Endothelial cell (in vitro differentiated cells): Measurements from ENCODE around the gene SLC25A20. TPM values are rescaled to one million over a fixed set of nuclear protein-coding genes. Genes with fewer than 3 reads are reported as not detected.
"Not testable (repeated sequence)": the region's sequence is repeated elsewhere in the genome, so short reads cannot be mapped to it uniquely, and the experiment has no call there.

Source experiments
- DNase-seq: peaks from one replicate; pipeline ENCODE4 v3.0.0; 2021; ENCODE audit warnings: low spot score
- H3K27ac Mint-ChIP-seq: one replicate; pipeline ENCODE4 v1.8.0; 2021; ENCODE audit warnings: mixed read lengths, inconsistent platforms; ENCODE audit not compliant: unreplicated experiment
- H3K27me3 Mint-ChIP-seq: one replicate; pipeline ENCODE4 v1.8.0; 2021; ENCODE audit warnings: mild to moderate bottlenecking, moderate library complexity, mixed read lengths, inconsistent platforms; ENCODE audit not compliant: unreplicated experiment
- H3K36me3 Mint-ChIP-seq: one replicate; pipeline ENCODE4 v1.8.0; 2021; ENCODE audit warnings: mild to moderate bottlenecking, low read depth, mixed read lengths, inconsistent platforms; ENCODE audit not compliant: unreplicated experiment
- H3K4me1 Mint-ChIP-seq: one replicate; pipeline ENCODE4 v1.8.0; 2021; ENCODE audit warnings: mild to moderate bottlenecking, mixed read lengths, inconsistent platforms; ENCODE audit not compliant: unreplicated experiment
- H3K4me3 Mint-ChIP-seq: one replicate; pipeline ENCODE4 v1.8.0; 2021; ENCODE audit warnings: mild to moderate bottlenecking, mixed read lengths, inconsistent platforms; ENCODE audit not compliant: unreplicated experiment
- H3K9me3 Mint-ChIP-seq: one replicate; pipeline ENCODE4 v1.8.0; 2021; ENCODE audit warnings: mixed read lengths, inconsistent platforms; ENCODE audit not compliant: unreplicated experiment
- total RNA-seq: library from RNA; stranded (reverse); fragmentation: NEBNext Ultra II Directional; extraction: Animal tissue kit (Norgen Biotek cat#: 25700); gene quantifications from one replicate; pipeline ENCODE4 v1.2.1, GENCODE V29; 2021; ENCODE audit not compliant: unreplicated experiment
- TF ChIP-seq, protein P1 (sequence below): fragments of 200-600 bp; sonication (generic); IDR thresholded peaks from one replicate; pipeline ENCODE4 v1.5.0; 2021; ENCODE audit warnings: antibody characterized with exemption; ENCODE audit not compliant: unreplicated experiment

The SLC25A20 gene
- total RNA-seq, 1 donor from 2014 or later, result 3.6 TPM

DNA sequence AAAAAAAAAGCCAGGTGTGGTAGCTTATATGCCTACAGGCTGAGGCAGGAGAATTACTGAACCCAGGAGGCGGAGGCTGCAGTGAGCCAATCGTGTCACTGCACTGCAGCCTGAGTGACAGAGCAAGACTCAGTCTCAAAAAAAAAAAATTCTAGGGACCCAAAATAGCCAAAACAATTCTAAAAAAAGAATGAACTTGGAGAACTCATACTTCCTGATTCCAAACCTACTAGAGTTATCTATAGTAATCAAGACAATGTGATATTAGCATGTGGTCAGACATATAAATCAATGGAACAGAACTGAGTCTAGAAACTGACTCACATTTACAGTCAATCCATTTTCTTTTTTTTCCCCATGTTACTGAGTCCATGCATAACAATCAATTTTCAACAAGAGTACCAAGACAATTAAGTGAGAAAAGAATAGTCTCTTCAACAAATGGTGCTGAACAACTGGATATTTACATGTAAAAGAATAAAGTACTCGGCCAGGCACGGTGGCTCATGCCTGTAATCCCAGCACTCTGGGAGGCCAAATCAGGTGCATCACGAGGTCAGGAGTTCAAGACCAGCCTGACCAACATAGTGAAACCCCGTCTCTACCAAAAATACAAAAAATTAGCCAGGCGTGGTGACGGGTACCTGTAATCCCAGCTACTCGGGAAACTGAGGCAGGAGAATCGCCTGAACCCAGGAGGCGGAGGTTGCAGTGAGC lies 62.9 kb downstream of the SLC25A20 start:
- no peak overlapping the region for H3K4me3 Mint-ChIP-seq
- H3K4me1 Mint-ChIP-seq, result no peaks in the 10 kb centered on the region
- no peak for DNase-seq
- H3K27me3 Mint-ChIP-seq, result no peaks in the 10 kb centered on the region
- no peaks in the 10 kb centered on the region for H3K9me3 Mint-ChIP-seq
- no peak overlapping the region for H3K27ac Mint-ChIP-seq
- no peaks in the 10 kb centered on the region for H3K36me3 Mint-ChIP-seq
- TF ChIP-seq, protein P1, sequence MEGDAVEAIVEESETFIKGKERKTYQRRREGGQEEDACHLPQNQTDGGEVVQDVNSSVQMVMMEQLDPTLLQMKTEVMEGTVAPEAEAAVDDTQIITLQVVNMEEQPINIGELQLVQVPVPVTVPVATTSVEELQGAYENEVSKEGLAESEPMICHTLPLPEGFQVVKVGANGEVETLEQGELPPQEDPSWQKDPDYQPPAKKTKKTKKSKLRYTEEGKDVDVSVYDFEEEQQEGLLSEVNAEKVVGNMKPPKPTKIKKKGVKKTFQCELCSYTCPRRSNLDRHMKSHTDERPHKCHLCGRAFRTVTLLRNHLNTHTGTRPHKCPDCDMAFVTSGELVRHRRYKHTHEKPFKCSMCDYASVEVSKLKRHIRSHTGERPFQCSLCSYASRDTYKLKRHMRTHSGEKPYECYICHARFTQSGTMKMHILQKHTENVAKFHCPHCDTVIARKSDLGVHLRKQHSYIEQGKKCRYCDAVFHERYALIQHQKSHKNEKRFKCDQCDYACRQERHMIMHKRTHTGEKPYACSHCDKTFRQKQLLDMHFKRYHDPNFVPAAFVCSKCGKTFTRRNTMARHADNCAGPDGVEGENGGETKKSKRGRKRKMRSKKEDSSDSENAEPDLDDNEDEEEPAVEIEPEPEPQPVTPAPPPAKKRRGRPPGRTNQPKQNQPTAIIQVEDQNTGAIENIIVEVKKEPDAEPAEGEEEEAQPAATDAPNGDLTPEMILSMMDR, result no peak

DNA sequence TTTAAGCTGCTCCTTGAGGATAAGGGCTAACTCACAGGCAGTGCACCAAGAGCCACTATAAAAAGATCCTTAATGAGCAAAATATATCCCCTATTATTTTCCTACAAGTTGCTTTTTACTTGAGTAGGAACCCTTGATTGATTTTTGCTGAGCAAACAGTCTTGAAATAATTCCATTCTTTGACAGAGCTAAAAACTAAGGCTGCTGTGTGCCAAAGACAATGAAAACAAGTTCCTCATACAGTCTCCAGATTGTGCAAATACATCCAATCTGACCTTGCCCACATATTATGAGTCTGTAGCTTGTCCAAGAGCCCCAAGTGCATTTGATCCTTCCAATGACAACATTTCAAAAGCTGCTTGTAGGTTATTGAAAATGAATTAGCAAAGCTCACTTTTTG lies 66.0 kb downstream of the SLC25A20 start:
- DNase-seq, result no peak
- Mint-ChIP-seq H3K27me3 (no peaks in the 10 kb centered on the region), H3K9me3 (no peaks in the 10 kb centered on the region), H3K4me3 (no peak overlapping the region), H3K36me3 (no peaks in the 10 kb centered on the region), H3K27ac (no peak overlapping the region), H3K4me1 (no peaks in the 10 kb centered on the region)
- TF ChIP-seq, protein P1, result no peak

- H3K36me3 Mint-ChIP-seq, result no peaks in the 10 kb centered on the region
- TF ChIP-seq, protein P1, result no peak
- no peaks in the 10 kb centered on the region for H3K27me3 Mint-ChIP-seq
- no peak overlapping the region for H3K4me3 Mint-ChIP-seq
- no peaks in the 10 kb centered on the region for H3K4me1 Mint-ChIP-seq
- no peak for DNase-seq
- no peak overlapping the region for H3K27ac Mint-ChIP-seq
- no peaks in the 10 kb centered on the region for H3K9me3 Mint-ChIP-seq
These were observed 68.0 kb downstream of the SLC25A20 start for GRCh38 chr3:48830715-48831114.

GRCh38 chr3:48829525-48829924 lies 69.2 kb downstream of the SLC25A20 start:
- not testable (repeated sequence) for H3K4me3 Mint-ChIP-seq, DNase-seq, H3K27me3 Mint-ChIP-seq, H3K27ac Mint-ChIP-seq, H3K36me3 Mint-ChIP-seq, H3K9me3 Mint-ChIP-seq, H3K4me1 Mint-ChIP-seq

GRCh38 chr3:48827874-48828273 lies 70.8 kb downstream of the SLC25A20 start:
- not testable (repeated sequence) for H3K36me3 Mint-ChIP-seq

DNA sequence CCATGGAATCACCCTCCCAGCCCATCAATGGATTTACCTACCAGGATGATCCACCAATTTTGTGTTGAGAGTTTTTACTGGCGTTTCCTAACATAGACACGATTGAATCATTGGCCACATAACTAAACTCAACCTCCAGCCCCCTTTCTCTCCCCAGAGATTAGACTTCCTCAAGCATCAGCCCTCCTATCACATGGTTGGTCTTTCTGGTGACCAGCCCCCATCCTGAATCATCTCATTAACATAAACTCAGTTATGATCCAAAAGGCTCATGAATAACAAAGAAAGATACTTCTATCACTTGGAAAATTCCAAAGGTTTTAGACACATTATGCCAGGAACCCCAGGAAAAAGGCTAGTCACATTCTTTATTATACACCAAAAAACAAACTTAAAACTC lies 72.2 kb downstream of the SLC25A20 start:
- Mint-ChIP-seq H3K4me3 (no peak overlapping the region), H3K4me1 (no peaks in the 10 kb centered on the region), H3K27me3 (no peaks in the 10 kb centered on the region), H3K36me3 (no peaks in the 10 kb centered on the region), H3K9me3 (no peaks in the 10 kb centered on the region), H3K27ac (no peak overlapping the region)
- TF ChIP-seq, protein P1, result no peak
- DNase-seq, result no peak

More at GRCh38 chr3:48827874-48828273, 70.8 kb downstream of the SLC25A20 start:
- not testable (repeated sequence) for H3K4me3 Mint-ChIP-seq, H3K27me3 Mint-ChIP-seq, H3K27ac Mint-ChIP-seq, H3K9me3 Mint-ChIP-seq, DNase-seq, H3K4me1 Mint-ChIP-seq
